Measurements from ENCODE around the gene VGLL2.

GRCh38 chr6:117227245-117227962 lies 38.0 kb upstream of the VGLL2 start:
- TF ChIP-seq CTCF (IDR thresholded peaks at IDR 0.05) = no peak
- no peak for TF ChIP-seq POLR2A (IDR thresholded peaks at IDR 0.05)

All from uterus (tissue), 2 donors.